GM21526 (cell line): ENCODE results near the gene ITGA6.

Experiments
- ATAC-seq: cut with Tn5 transposase; IDR thresholded peaks from one replicate; pipeline ENCODE4 v1.9.1; 2021; ENCODE audit warnings: moderate library complexity; ENCODE audit not compliant: unreplicated experiment, low FRiP score

The ITGA6 gene

GRCh38 chr2:172462849-172463381, 35.5 kb downstream of the ITGA6 start:
- ATAC-seq = no peak

- ATAC-seq = no peak
Observed at GRCh38 chr2:172464400-172465129, 37.2 kb downstream of the ITGA6 start.

GRCh38 chr2:172465417-172466334, 38.3 kb downstream of the ITGA6 start:
- ATAC-seq = no peak

- ATAC-seq = no peak
Observed at GRCh38 chr2:172467382-172467781, 40.0 kb downstream of the ITGA6 start.

GRCh38 chr2:172470958-172471922, 43.9 kb downstream of the ITGA6 start:
- no peak for ATAC-seq

GRCh38 chr2:172472446-172473033, 45.2 kb downstream of the ITGA6 start:
- ATAC-seq = no peak

GRCh38 chr2:172473167-172473566, 45.8 kb downstream of the ITGA6 start:
- no peak for ATAC-seq

GRCh38 chr2:172478353-172478752, 51.0 kb downstream of the ITGA6 start:
- ATAC-seq = no peak

- no peak for ATAC-seq
Observed at GRCh38 chr2:172480301-172481218, 53.2 kb downstream of the ITGA6 start.

- no peak for ATAC-seq
Observed at GRCh38 chr2:172481507-172482262, 54.3 kb downstream of the ITGA6 start.

GRCh38 chr2:172484253-172484652, 56.9 kb downstream of the ITGA6 start:
- ATAC-seq = no peak

- no peak for ATAC-seq
Observed at GRCh38 chr2:172484706-172485105, 57.3 kb downstream of the ITGA6 start.

- ATAC-seq = no peak
Observed at GRCh38 chr2:172488556-172488955, 61.2 kb downstream of the ITGA6 start.

- no peak for ATAC-seq
Observed at GRCh38 chr2:172489681-172490080, 62.3 kb downstream of the ITGA6 start.

GRCh38 chr2:172496160-172496608, 68.8 kb downstream of the ITGA6 start:
- ATAC-seq = no peak

- no peak for ATAC-seq
Observed at GRCh38 chr2:172507199-172507598, 79.8 kb downstream of the ITGA6 start.

- ATAC-seq = no peak
Observed at GRCh38 chr2:172510088-172510487, 82.7 kb downstream of the ITGA6 start.

GRCh38 chr2:172510548-172510947, 83.2 kb downstream of the ITGA6 start:
- no peak for ATAC-seq
